H9 (cell line): Measurements from ENCODE around the gene APOA4. TPM values are rescaled to one million over a fixed set of nuclear protein-coding genes. Genes with fewer than 3 reads are reported as not detected.
A peak's percentile ranks its signal among the peaks of the same experiment; 100 is the strongest.

Experiments used
- DNase-seq: peaks from one replicate; pipeline ENCODE4 v3.0.0-alpha.2; 2017
- H2AFZ ChIP-seq: one replicate; pipeline ENCODE4 v1.6.1; 2013; ENCODE audit warnings: mild to moderate bottlenecking, low read length, control low read depth, moderate library complexity
- H2AK5ac ChIP-seq: 2 replicates; pipeline ENCODE4 v1.6.1; 2013; ENCODE audit warnings: low read length, control low read depth, mixed read lengths; ENCODE audit not compliant: insufficient read length
- H2BK120ac ChIP-seq: one replicate; pipeline ENCODE4 v1.6.1; 2013; ENCODE audit warnings: low read depth, mild to moderate bottlenecking, low read length, control low read depth, inconsistent platforms; ENCODE audit not compliant: poor library complexity, severe bottlenecking
- H2BK12ac ChIP-seq: 2 replicates; pipeline ENCODE4 v1.6.1; 2013; ENCODE audit warnings: low read length, control low read depth, mixed read lengths, low read depth; ENCODE audit not compliant: insufficient read length
- H2BK15ac ChIP-seq: 2 replicates; pipeline ENCODE4 v1.6.1; 2013; ENCODE audit warnings: low read depth, low read length, control low read depth
- H2BK20ac ChIP-seq: one replicate; pipeline ENCODE4 v1.6.1; 2013; ENCODE audit warnings: low read depth, mild to moderate bottlenecking, low read length, control low read depth, inconsistent platforms; ENCODE audit not compliant: poor library complexity, severe bottlenecking
- H2BK5ac ChIP-seq: 2 replicates; pipeline ENCODE4 v1.6.1; 2013; ENCODE audit warnings: low read length, control low read depth, mixed read lengths; ENCODE audit not compliant: insufficient read length
- H3K14ac ChIP-seq: 2 replicates; pipeline ENCODE4 v1.6.1; 2013; ENCODE audit warnings: low read length, control low read depth; ENCODE audit not compliant: insufficient read depth
- H3K18ac ChIP-seq: 2 replicates; pipeline ENCODE4 v1.6.1; 2013; ENCODE audit warnings: low read depth, mild to moderate bottlenecking, mixed read lengths, low read length, control low read depth; ENCODE audit not compliant: insufficient read length
- H3K23ac ChIP-seq: 2 replicates; pipeline ENCODE4 v1.6.1; 2013; ENCODE audit warnings: low read length, control low read depth, mixed read lengths, low read depth; ENCODE audit not compliant: insufficient read length
- H3K23me2 ChIP-seq: 2 replicates; pipeline ENCODE4 v1.6.1; 2013; ENCODE audit warnings: low read depth, mild to moderate bottlenecking, mixed read lengths, low read length, control low read depth; ENCODE audit not compliant: insufficient read length, poor library complexity, severe bottlenecking
- H3K27ac ChIP-seq: 2 replicates; pipeline ENCODE4 v1.5.1; 2013; ENCODE audit warnings: low read length, control low read depth, mixed read lengths, low read depth; ENCODE audit not compliant: insufficient read length
- H3K27me3 ChIP-seq: 2 replicates; pipeline ENCODE4 v1.6.1; 2013; ENCODE audit warnings: low read length, control low read depth, inconsistent platforms; ENCODE audit not compliant: insufficient read depth
- H3K4ac ChIP-seq: 2 replicates; pipeline ENCODE4 v1.6.1; 2013; ENCODE audit warnings: low read depth, mild to moderate bottlenecking, control low read depth, inconsistent platforms, low read length, moderate library complexity
- H3K4me1 ChIP-seq: 2 replicates; pipeline ENCODE4 v1.6.1; 2013; ENCODE audit warnings: low read length, control low read depth, inconsistent platforms; ENCODE audit not compliant: insufficient read depth
- H3K4me2 ChIP-seq: 2 replicates; pipeline ENCODE4 v1.6.1; 2013; ENCODE audit warnings: low read length, control low read depth, mixed read lengths; ENCODE audit not compliant: insufficient read length, insufficient read depth
- H3K56ac ChIP-seq: 2 replicates; pipeline ENCODE4 v1.6.1; 2013; ENCODE audit warnings: low read depth, mild to moderate bottlenecking, mixed read lengths, low read length, control low read depth; ENCODE audit not compliant: insufficient read length
- H3K79me1 ChIP-seq: 2 replicates; pipeline ENCODE4 v1.6.1; 2013; ENCODE audit warnings: low read depth, mild to moderate bottlenecking, moderate library complexity, low read length, control low read depth, inconsistent platforms; ENCODE audit not compliant: insufficient read depth, poor library complexity, severe bottlenecking
- H3K79me2 ChIP-seq: 2 replicates; pipeline ENCODE4 v1.6.1; 2013; ENCODE audit warnings: low read length, control low read depth, inconsistent platforms; ENCODE audit not compliant: insufficient read depth
- H3K9ac ChIP-seq: 2 replicates; pipeline ENCODE4 v1.6.1; 2013; ENCODE audit warnings: low read length, control low read depth, mixed read lengths; ENCODE audit not compliant: insufficient read length; ENCODE audit errors: extremely low read depth
- H3K9me3 ChIP-seq: one replicate; pipeline ENCODE4 v1.6.1; 2013; ENCODE audit warnings: low read depth, low read length, inconsistent platforms; ENCODE audit not compliant: control insufficient read depth
- H3T11ph ChIP-seq: one replicate; pipeline ENCODE4 v1.6.1; 2013; ENCODE audit warnings: mild to moderate bottlenecking, low read length, control low read depth, inconsistent platforms
- H4K20me1 ChIP-seq: one replicate; pipeline ENCODE4 v1.6.1; 2013; ENCODE audit not compliant: control insufficient read depth, insufficient read length, insufficient read depth
- H4K5ac ChIP-seq: 2 replicates; pipeline ENCODE4 v1.6.1; 2013; ENCODE audit warnings: low read depth, mild to moderate bottlenecking, mixed read lengths, low read length, control low read depth; ENCODE audit not compliant: insufficient read length
- H4K8ac ChIP-seq: replicated peaks from 2 replicates; pipeline ENCODE4 v1.6.1; 2013; ENCODE audit warnings: low read length, control low read depth, mixed read lengths, low read depth; ENCODE audit not compliant: insufficient read length
- H4K91ac ChIP-seq: 2 replicates; pipeline ENCODE4 v1.6.1; 2013; ENCODE audit warnings: low read depth, mild to moderate bottlenecking, moderate library complexity, mixed read lengths, low read length, control low read depth; ENCODE audit not compliant: insufficient read length
- H3K27ac Mint-ChIP-seq, 3 experiments: 2 replicates in 2 of 3; 3 replicates in 1 of 3; pipeline ENCODE4 v1.8.0; 2020 to 2021; ENCODE audit warnings: mixed read lengths in 3 of 3, mild to moderate bottlenecking in 1 of 3, moderate library complexity in 1 of 3
- H3K27me3 Mint-ChIP-seq: 2 replicates; pipeline ENCODE4 v1.8.0; 2021; ENCODE audit warnings: low read depth, mild to moderate bottlenecking, moderate library complexity, mixed read lengths
- H3K36me3 Mint-ChIP-seq, 3 experiments: 2 replicates in 2 of 3; 3 replicates in 1 of 3; pipeline ENCODE4 v1.8.0; 2020 to 2021; ENCODE audit warnings: low read depth in 3 of 3, mixed read lengths in 3 of 3; ENCODE audit not compliant: insufficient read depth in 1 of 3
- H3K4me1 Mint-ChIP-seq, 2 experiments: 2 replicates each; pipeline ENCODE4 v1.8.0; 2020; ENCODE audit warnings: mixed read lengths in 2 of 2
- H3K4me3 Mint-ChIP-seq, 2 experiments: 2 replicates in 1 of 2; 3 replicates in 1 of 2; pipeline ENCODE4 v1.8.0; 2020 to 2021; ENCODE audit warnings: mild to moderate bottlenecking in 2 of 2, mixed read lengths in 2 of 2, moderate library complexity in 1 of 2
- H3K9me3 Mint-ChIP-seq, 2 experiments: 2 replicates in 1 of 2; 3 replicates in 1 of 2; pipeline ENCODE4 v1.8.0; 2020; ENCODE audit warnings: mild to moderate bottlenecking in 2 of 2, mixed read lengths in 2 of 2, moderate library complexity in 1 of 2
- CTCF ChIP-seq: fragments of 200-600 bp; sonication (generic); conservative IDR thresholded peaks from 3 replicates; pipeline ENCODE4 v1.8.0; 2021; ENCODE audit warnings: antibody characterized with exemption, mild to moderate bottlenecking
- WGBS: extraction: QIAGEN DNeasy Blood & Tissue Kit; methylation state at CpG from one replicate; pipeline ENCODE4 v1.1.7; 2013; ENCODE audit warnings: missing lambda C conversion rate, low lambda C conversion rate, mixed read lengths; ENCODE audit not compliant: insufficient read length; ENCODE audit errors: extremely low coverage; 5-methylcytosine and 5-hydroxymethylcytosine counted together
- total RNA-seq: library from RNA; stranded (reverse); gene quantifications from 2 replicates; pipeline ENCODE4 v1.2.1, GENCODE V29; 2021

APOA4 gene
- total RNA-seq, 1 experiment from 2014 or later = not detected

- H3K27me3 Mint-ChIP-seq = peaks cover 12% of the 10 kb centered on the region
Observed at GRCh38 chr11:116826751-116827431, 3.8 kb upstream of the APOA4 start.

More at GRCh38 chr11:116826751-116827431, 3.8 kb upstream of the APOA4 start:
- Histone ChIP-seq H2AFZ (no peak overlapping the region), H2BK5ac (no peak overlapping the region), H3K9me3 (no peaks in the 10 kb centered on the region), H2AK5ac (no peak overlapping the region), H2BK15ac (no peak overlapping the region), H3K4ac (no peak overlapping the region), H3K14ac (no peak overlapping the region), H3K23ac (no peak overlapping the region), H3K27ac (no peak overlapping the region), H2BK12ac (no peak overlapping the region), H3K18ac (no peak overlapping the region), H3T11ph (no peak overlapping the region), H3K56ac (no peak overlapping the region), H3K4me1 (no peaks in the 10 kb centered on the region; the same call in 1 of the 2 replicates), H3K23me2 (no peaks in the 10 kb centered on the region), H3K79me2 (no peaks in the 10 kb centered on the region), H2BK20ac (no peak overlapping the region), H4K91ac (no peak overlapping the region), H4K5ac (no peak overlapping the region), H4K20me1 (no peaks in the 10 kb centered on the region), H2BK120ac (no peak overlapping the region), H3K9ac (no peak overlapping the region), H3K27me3 (no peaks in the 10 kb centered on the region), H4K8ac (no peak overlapping the region), H3K79me1 (no peaks in the 10 kb centered on the region), H3K4me2 (no peak overlapping the region)
- H3K27ac Mint-ChIP-seq = peak overlapping the region in 1 of 3 experiments; percentile 47; a peak in 1 of 7 replicates
- H3K36me3 Mint-ChIP-seq = no peaks in the 10 kb centered on the region
- DNase-seq = no peak
- no peak for TF ChIP-seq CTCF
- H3K4me3 Mint-ChIP-seq = no peak overlapping the region
- no CpG with 5 or more reads among the region's 9 CpGs for WGBS
- H3K9me3 Mint-ChIP-seq = peaks cover under 1 to 5% of the 10 kb centered on the region in 2 experiments; a peak in 2 of 5 replicates
- peaks cover 5 to 12% of the 10 kb centered on the region in 2 experiments for H3K4me1 Mint-ChIP-seq
